Measurements from ENCODE around the gene MAML3.

MAML3 gene

DNA sequence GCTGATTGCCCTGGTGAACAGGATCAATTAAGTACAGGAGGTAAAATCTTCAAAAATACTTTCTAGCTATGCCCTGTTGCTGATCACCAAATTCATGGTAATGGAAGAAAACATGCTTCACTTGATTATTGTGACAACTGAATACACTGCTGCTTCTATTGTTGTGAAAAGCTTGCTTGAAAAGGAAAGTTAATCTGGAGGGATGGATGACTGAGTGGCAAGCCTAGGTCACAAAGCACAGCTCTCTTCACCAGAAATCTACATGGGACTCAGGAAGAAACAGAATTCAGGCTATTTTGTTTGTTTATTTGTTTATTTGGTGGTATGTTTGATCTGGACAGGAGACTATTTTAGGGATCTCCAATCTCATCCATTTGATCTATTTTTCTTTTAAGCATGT lies 306.4 kb downstream of the MAML3 start:
- H3K27me3 ChIP-seq (ENCODE audit: control insufficient read depth in 2 of 2, insufficient read depth in 2 of 2, low read length in 2 of 2), result no peaks in the 10 kb centered on the region
- no peaks in the 10 kb centered on the region for H3K9me3 ChIP-seq (ENCODE audit: control insufficient read depth in 2 of 2, low read length in 2 of 2)
- H3K27ac ChIP-seq (ENCODE audit: low read depth in 2 of 2, low read length in 2 of 2), result no peak overlapping the region

DNA sequence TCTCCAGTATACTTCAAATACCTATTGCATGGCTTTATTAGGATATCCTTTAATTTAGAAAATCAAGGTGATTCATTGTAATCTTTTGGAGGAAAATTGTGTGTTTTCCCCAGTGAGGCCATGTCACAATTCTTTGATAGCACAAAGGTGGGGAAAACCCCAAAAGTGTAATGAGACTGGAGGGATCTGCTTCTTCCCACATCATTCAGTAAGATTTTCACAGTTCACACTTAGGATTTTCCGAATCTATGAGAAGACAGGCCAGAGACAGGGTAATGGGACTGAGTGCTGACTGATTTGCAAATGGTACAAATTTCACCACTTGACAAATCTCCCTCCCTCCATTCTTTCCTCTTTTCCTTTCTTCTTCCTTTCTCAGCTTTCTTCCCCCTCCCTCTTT lies 307.2 kb downstream of the MAML3 start:
- Histone ChIP-seq H3K36me3 (ENCODE audit: control insufficient read depth in 2 of 2, insufficient read depth in 2 of 2, low read length in 2 of 2) (no peaks in the 10 kb centered on the region), H3K9ac (ENCODE audit: low read depth in 1 of 2, low read length in 2 of 2) (no peak overlapping the region), H3K27me3 (ENCODE audit: control insufficient read depth in 2 of 2, insufficient read depth in 2 of 2, low read length in 2 of 2) (no peaks in the 10 kb centered on the region), H3K4me3 (ENCODE audit: low read length in 2 of 2) (no peak overlapping the region), H3K27ac (ENCODE audit: low read depth in 2 of 2, low read length in 2 of 2) (no peak overlapping the region), H3K4me1 (ENCODE audit: control insufficient read depth in 2 of 2, insufficient read depth in 2 of 2, low read length in 2 of 2) (peaks cover 3 to 9% of the 10 kb centered on the region in 2 donors), H3K9me3 (ENCODE audit: control insufficient read depth in 2 of 2, low read length in 2 of 2) (no peaks in the 10 kb centered on the region)

More for the DNA sequence above, 306.4 kb downstream of the MAML3 start:
- H3K4me1 ChIP-seq (ENCODE audit: control insufficient read depth in 2 of 2, insufficient read depth in 2 of 2, low read length in 2 of 2), result peaks cover 0 to 6% of the 10 kb centered on the region in 2 donors
- H3K9ac ChIP-seq (ENCODE audit: low read depth in 1 of 2, low read length in 2 of 2), result no peak overlapping the region
- no peaks in the 10 kb centered on the region for H3K36me3 ChIP-seq (ENCODE audit: control insufficient read depth in 2 of 2, insufficient read depth in 2 of 2, low read length in 2 of 2)
- no peak overlapping the region for H3K4me3 ChIP-seq (ENCODE audit: low read length in 2 of 2)

DNA sequence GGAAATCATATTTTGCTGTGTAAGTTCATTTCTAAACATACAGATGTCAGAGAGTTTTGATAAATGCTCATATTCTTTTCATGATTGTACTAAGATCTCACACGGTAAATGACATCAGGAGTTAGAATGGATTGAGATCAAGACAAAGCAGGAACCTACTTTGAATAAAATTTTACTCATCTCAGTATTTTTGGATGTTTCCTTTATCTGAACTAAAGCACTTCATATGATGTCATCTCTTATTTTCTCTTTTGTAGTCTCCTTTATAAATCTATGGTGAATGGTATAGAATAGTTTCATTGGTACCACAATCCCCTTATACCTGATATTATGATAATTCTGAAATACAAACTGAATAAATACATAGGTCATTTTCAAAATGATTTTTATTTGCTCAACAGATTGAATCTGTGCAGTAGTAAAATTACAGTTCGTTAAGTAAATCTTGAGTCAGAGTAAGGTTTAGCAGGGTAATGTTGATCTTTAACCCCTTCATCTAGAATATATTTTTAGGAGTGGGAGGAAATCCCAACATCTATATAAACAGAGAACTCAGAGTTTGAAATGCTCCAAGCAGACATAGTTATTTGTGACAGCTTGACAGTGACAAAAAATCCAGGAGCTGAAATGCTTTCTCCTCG lies 308.4 kb downstream of the MAML3 start:
- no peaks in the 10 kb centered on the region for H3K9me3 ChIP-seq (ENCODE audit: control insufficient read depth in 2 of 2, low read length in 2 of 2)
- no peaks in the 10 kb centered on the region for H3K36me3 ChIP-seq (ENCODE audit: control insufficient read depth in 2 of 2, insufficient read depth in 2 of 2, low read length in 2 of 2)
- H3K9ac ChIP-seq (ENCODE audit: low read depth in 1 of 2, low read length in 2 of 2), result no peak overlapping the region
- H3K4me1 ChIP-seq (ENCODE audit: control insufficient read depth in 2 of 2, insufficient read depth in 2 of 2, low read length in 2 of 2), result peaks cover 10 to 16% of the 10 kb centered on the region in 2 donors
- no peaks in the 10 kb centered on the region for H3K27me3 ChIP-seq (ENCODE audit: control insufficient read depth in 2 of 2, insufficient read depth in 2 of 2, low read length in 2 of 2)
- H3K4me3 ChIP-seq (ENCODE audit: low read length in 2 of 2), result no peak overlapping the region
- no peak overlapping the region for H3K27ac ChIP-seq (ENCODE audit: low read depth in 2 of 2, low read length in 2 of 2)

DNA sequence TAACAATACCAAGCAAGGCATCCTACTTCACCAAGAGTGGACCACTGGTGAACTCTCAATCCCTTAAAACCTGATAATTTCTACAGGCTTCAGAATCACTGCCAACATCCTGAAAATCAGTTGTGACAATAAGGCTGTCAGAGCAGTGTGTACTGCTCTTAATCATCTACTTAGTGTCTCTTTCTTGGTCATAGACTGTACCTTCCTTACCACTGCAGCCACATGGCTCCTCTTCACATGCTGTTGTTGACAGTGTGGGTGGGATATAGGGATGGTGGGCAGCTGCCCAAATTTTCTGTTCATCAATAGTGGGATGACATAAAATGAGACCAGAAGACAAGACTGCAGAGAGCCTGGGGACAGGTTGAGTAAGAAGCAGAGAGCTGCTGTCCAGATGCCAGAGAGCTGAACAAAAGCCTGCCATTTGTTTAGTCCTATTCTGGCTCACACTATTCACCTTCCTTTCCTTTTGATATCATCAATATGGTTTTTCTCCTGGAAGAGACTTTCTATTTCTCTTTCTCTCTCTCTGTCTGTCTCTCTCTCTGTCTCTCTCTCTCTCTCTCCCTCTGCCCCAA lies 309.4 kb downstream of the MAML3 start:
- H3K27ac ChIP-seq (ENCODE audit: low read depth in 2 of 2, low read length in 2 of 2), result no peak overlapping the region
- no peak overlapping the region for H3K9ac ChIP-seq (ENCODE audit: low read depth in 1 of 2, low read length in 2 of 2)
- no peaks in the 10 kb centered on the region for H3K27me3 ChIP-seq (ENCODE audit: control insufficient read depth in 2 of 2, insufficient read depth in 2 of 2, low read length in 2 of 2)
- no peaks in the 10 kb centered on the region for H3K36me3 ChIP-seq (ENCODE audit: control insufficient read depth in 2 of 2, insufficient read depth in 2 of 2, low read length in 2 of 2)
- no peak overlapping the region for H3K4me3 ChIP-seq (ENCODE audit: low read length in 2 of 2)
- peaks cover 10 to 16% of the 10 kb centered on the region in 2 donors for H3K4me1 ChIP-seq (ENCODE audit: control insufficient read depth in 2 of 2, insufficient read depth in 2 of 2, low read length in 2 of 2)
- no peaks in the 10 kb centered on the region for H3K9me3 ChIP-seq (ENCODE audit: control insufficient read depth in 2 of 2, low read length in 2 of 2)

DNA sequence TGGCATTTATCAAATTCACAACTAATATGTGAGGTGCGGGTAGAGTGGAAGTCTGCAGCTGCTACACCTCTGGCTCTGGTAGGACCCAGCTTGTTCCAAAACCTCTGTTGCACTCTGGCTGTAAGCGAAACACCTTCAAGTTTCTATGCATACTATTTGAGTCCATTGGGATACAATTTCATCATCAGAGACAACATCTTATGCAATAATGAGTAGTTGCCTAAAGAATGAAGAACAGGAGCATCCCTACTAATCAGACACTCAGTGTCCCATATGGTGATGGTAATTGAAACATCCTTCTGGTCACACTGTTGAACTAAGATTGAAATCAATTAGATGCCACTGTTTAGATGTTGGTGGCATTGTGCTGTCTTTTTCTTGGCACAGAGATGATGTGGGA lies 309.9 kb downstream of the MAML3 start:
- Histone ChIP-seq H3K27ac (ENCODE audit: low read depth in 2 of 2, low read length in 2 of 2) (no peak overlapping the region), H3K4me3 (ENCODE audit: low read length in 2 of 2) (no peak overlapping the region)

DNA sequence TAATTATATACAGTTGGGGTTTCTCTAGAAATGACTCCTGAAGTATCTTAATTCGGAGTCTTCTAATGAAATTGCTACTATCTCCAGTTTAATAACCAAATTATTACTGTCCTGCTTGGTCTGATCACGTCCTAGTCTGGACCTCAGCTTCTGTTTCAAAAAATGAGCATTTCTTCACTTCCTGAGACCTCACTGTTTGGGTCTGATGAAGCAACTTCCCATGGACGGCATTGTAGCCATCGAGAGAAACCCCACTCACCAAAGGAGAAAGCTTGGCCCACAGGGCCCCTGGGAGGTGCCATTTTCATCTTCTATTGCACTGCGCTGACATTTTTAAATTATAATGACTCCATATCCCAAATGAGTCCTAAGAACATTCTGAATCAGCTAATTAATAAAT lies 310.3 kb downstream of the MAML3 start:
- H3K4me1 ChIP-seq (ENCODE audit: control insufficient read depth in 2 of 2, insufficient read depth in 2 of 2, low read length in 2 of 2), result peaks cover 10% of the 10 kb centered on the region in 2 donors
- no peak overlapping the region for H3K9ac ChIP-seq (ENCODE audit: low read depth in 1 of 2, low read length in 2 of 2)
- no peaks in the 10 kb centered on the region for H3K36me3 ChIP-seq (ENCODE audit: control insufficient read depth in 2 of 2, insufficient read depth in 2 of 2, low read length in 2 of 2)
- H3K9me3 ChIP-seq (ENCODE audit: control insufficient read depth in 2 of 2, low read length in 2 of 2), result no peaks in the 10 kb centered on the region
- H3K4me3 ChIP-seq (ENCODE audit: low read length in 2 of 2), result no peak overlapping the region
- H3K27ac ChIP-seq (ENCODE audit: low read depth in 2 of 2, low read length in 2 of 2), result no peak overlapping the region
- no peaks in the 10 kb centered on the region for H3K27me3 ChIP-seq (ENCODE audit: control insufficient read depth in 2 of 2, insufficient read depth in 2 of 2, low read length in 2 of 2)

More for the DNA sequence above, 309.9 kb downstream of the MAML3 start:
- H3K4me1 ChIP-seq (ENCODE audit: control insufficient read depth in 2 of 2, insufficient read depth in 2 of 2, low read length in 2 of 2), result peaks cover 10 to 11% of the 10 kb centered on the region in 2 donors
- no peaks in the 10 kb centered on the region for H3K27me3 ChIP-seq (ENCODE audit: control insufficient read depth in 2 of 2, insufficient read depth in 2 of 2, low read length in 2 of 2)
- no peak overlapping the region for H3K9ac ChIP-seq (ENCODE audit: low read depth in 1 of 2, low read length in 2 of 2)
- H3K9me3 ChIP-seq (ENCODE audit: control insufficient read depth in 2 of 2, low read length in 2 of 2), result no peaks in the 10 kb centered on the region
- no peaks in the 10 kb centered on the region for H3K36me3 ChIP-seq (ENCODE audit: control insufficient read depth in 2 of 2, insufficient read depth in 2 of 2, low read length in 2 of 2)

DNA sequence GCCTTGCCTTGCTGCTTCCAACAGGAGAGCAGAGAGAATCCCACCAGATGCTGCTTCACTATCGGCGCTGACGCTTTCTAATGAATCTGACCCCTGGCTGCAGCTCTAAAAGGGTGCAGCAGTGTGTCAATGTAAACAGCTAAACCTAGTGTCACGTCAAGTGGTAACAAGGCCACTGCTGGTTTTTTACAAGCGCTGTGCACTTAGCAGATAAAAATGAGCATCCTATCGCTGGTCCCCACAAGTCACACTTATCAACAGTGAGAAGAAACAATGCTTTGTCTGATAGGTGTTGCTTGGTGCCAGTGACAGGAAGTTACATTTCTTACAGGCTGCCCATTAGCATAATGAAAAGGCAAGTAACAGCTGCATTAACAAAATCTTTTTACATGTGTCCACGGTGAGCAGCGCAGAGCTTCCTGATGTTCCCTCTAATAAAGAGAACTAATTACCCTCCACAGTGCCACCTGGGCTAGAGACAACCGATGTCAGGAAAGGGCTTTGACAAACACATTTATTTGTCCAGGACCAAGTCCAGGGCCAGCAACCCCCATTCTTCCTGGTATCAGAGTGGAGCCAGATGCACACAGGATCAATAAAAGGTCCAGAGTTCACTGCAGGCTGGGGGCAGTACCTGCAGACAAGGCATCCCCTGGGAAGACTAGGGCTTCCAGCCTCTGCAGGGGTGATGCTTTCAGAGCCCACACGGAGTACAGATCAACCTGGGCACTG lies 312.4 kb downstream of the MAML3 start:
- Histone ChIP-seq H3K9ac (ENCODE audit: low read depth in 1 of 2, low read length in 2 of 2) (no peak overlapping the region), H3K4me3 (ENCODE audit: low read length in 2 of 2) (peak overlapping the region in 1 of 2 donors; percentile 2), H3K27me3 (ENCODE audit: control insufficient read depth in 2 of 2, insufficient read depth in 2 of 2, low read length in 2 of 2) (no peaks in the 10 kb centered on the region), H3K4me1 (ENCODE audit: control insufficient read depth in 2 of 2, insufficient read depth in 2 of 2, low read length in 2 of 2) (peaks cover 10% of the 10 kb centered on the region in 2 donors), H3K36me3 (ENCODE audit: control insufficient read depth in 2 of 2, insufficient read depth in 2 of 2, low read length in 2 of 2) (no peaks in the 10 kb centered on the region), H3K27ac (ENCODE audit: low read depth in 2 of 2, low read length in 2 of 2) (no peak overlapping the region), H3K9me3 (ENCODE audit: control insufficient read depth in 2 of 2, low read length in 2 of 2) (no peaks in the 10 kb centered on the region)

DNA sequence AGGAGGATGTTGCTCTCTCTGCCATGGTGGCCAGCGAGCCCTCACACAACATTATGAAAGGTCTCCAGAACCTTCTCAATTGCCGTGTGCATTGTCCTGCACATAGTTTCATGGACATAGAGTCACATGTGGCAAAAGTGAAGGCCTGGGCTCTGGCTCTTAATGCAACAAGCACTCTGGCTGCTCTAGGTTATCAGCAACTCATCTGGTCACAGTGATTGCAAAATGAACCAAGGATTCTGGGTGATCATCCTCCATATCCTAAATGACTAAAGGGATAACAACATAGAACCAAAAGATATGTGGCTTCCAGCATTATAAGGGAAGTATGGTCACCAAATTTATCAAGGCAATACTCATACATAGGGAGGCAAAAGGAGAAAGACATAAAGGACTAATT lies 313.2 kb downstream of the MAML3 start:
- no peaks in the 10 kb centered on the region for H3K27me3 ChIP-seq (ENCODE audit: control insufficient read depth in 2 of 2, insufficient read depth in 2 of 2, low read length in 2 of 2)
- no peak overlapping the region for H3K4me3 ChIP-seq (ENCODE audit: low read length in 2 of 2)
- no peak overlapping the region for H3K9ac ChIP-seq (ENCODE audit: low read depth in 1 of 2, low read length in 2 of 2)
- H3K27ac ChIP-seq (ENCODE audit: low read depth in 2 of 2, low read length in 2 of 2), result no peak overlapping the region
- no peaks in the 10 kb centered on the region for H3K36me3 ChIP-seq (ENCODE audit: control insufficient read depth in 2 of 2, insufficient read depth in 2 of 2, low read length in 2 of 2)
- H3K4me1 ChIP-seq (ENCODE audit: control insufficient read depth in 2 of 2, insufficient read depth in 2 of 2, low read length in 2 of 2), result peaks cover 10% of the 10 kb centered on the region in 2 donors
- H3K9me3 ChIP-seq (ENCODE audit: control insufficient read depth in 2 of 2, low read length in 2 of 2), result no peaks in the 10 kb centered on the region

DNA sequence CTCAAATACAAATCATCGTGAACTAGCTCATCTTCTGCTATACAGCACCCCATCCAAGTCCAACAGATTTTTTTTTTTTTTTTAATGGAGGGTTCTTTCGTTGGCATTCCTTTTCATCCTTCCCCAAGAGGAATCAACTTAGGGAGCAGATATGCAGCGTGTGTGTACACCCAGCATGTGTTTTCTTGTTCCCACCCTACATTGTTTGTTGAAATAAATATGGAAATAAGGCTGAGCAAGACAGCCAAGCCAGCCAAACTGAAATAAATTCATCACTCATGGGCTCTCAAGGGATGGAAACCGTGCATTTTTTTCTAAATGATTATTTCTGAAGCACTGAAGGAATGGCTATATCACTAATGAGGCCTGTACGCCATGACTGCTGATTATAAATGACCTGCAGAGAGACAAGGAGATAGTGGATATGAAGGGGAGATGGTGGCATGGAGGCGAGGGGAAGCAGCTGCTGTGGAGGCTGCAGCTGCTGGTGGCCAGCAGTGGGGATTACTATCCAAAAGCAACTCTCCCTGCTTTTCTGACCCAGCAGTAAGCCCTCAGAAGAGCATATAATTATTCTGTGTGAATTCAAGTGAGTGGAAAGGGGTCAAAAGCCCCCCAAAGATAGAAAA lies 314.5 kb downstream of the MAML3 start:
- H3K27me3 ChIP-seq (ENCODE audit: control insufficient read depth in 2 of 2, insufficient read depth in 2 of 2, low read length in 2 of 2), result no peaks in the 10 kb centered on the region
- no peak overlapping the region for H3K4me3 ChIP-seq (ENCODE audit: low read length in 2 of 2)
- H3K9ac ChIP-seq (ENCODE audit: low read depth in 1 of 2, low read length in 2 of 2), result no peak overlapping the region
- H3K4me1 ChIP-seq (ENCODE audit: control insufficient read depth in 2 of 2, insufficient read depth in 2 of 2, low read length in 2 of 2), result peaks cover 10% of the 10 kb centered on the region in 2 donors
- H3K36me3 ChIP-seq (ENCODE audit: control insufficient read depth in 2 of 2, insufficient read depth in 2 of 2, low read length in 2 of 2), result no peaks in the 10 kb centered on the region
- H3K9me3 ChIP-seq (ENCODE audit: control insufficient read depth in 2 of 2, low read length in 2 of 2), result no peaks in the 10 kb centered on the region
- H3K27ac ChIP-seq (ENCODE audit: low read depth in 2 of 2, low read length in 2 of 2), result no peak overlapping the region

DNA sequence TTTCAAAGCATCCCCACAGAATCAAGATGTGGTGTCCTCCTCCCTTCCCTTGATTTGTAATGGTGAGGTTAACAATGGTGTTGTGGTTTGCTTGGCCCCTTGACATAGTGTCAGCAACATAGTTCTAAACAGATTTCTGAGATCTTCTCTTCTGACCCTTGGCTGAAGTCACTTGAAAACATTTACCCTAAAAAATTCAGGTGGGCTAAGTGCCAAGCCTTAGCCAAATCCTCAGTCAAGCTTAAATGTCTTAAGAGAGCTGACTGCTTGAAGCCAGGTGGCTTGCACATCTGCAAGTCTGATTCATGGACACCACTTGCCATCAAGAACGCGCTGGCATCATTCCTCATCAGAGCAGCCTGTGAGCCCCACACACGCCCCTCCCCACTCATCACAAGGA lies 315.2 kb downstream of the MAML3 start:
- peaks cover 10% of the 10 kb centered on the region in 2 donors for H3K4me1 ChIP-seq (ENCODE audit: control insufficient read depth in 2 of 2, insufficient read depth in 2 of 2, low read length in 2 of 2)
- no peaks in the 10 kb centered on the region for H3K9me3 ChIP-seq (ENCODE audit: control insufficient read depth in 2 of 2, low read length in 2 of 2)
- no peaks in the 10 kb centered on the region for H3K36me3 ChIP-seq (ENCODE audit: control insufficient read depth in 2 of 2, insufficient read depth in 2 of 2, low read length in 2 of 2)
- H3K27ac ChIP-seq (ENCODE audit: low read depth in 2 of 2, low read length in 2 of 2), result no peak overlapping the region
- no peak overlapping the region for H3K4me3 ChIP-seq (ENCODE audit: low read length in 2 of 2)
- no peaks in the 10 kb centered on the region for H3K27me3 ChIP-seq (ENCODE audit: control insufficient read depth in 2 of 2, insufficient read depth in 2 of 2, low read length in 2 of 2)
- H3K9ac ChIP-seq (ENCODE audit: low read depth in 1 of 2, low read length in 2 of 2), result no peak overlapping the region
